Pancreas (tissue), 10 donors: ENCODE measurements around the gene PLD1. TPM values are rescaled to one million over a fixed set of nuclear protein-coding genes. Genes with fewer than 3 reads are reported as not detected.

Experiments
- ATAC-seq, 4 donors: fragments of 200-7000 bp; cut with Tn5 transposase; one replicate each; pipeline versions ENCODE4 v1.8.0 to v1.9.1; 2020; ENCODE audit warnings: mild to moderate bottlenecking in 4 of 4, moderate library complexity in 4 of 4
- DNase-seq, 6 donors: peaks; one replicate each; pipeline ENCODE4 v3.0.0-alpha.2; 2020
- FAIRE-seq: peaks from 2 replicates; lab custom pipeline; 2012; peaks lifted over from hg19 to GRCh38; lab: Jason Lieb, UNC
- H3K27ac ChIP-seq, 4 donors: fragments of 200-600 bp; sonication (generic); 1 replicate in 3 of 4; 2 replicates in 1 of 4; pipeline versions ENCODE4 v1.5.0 to v1.8.0; 2020
- H3K27me3 ChIP-seq, 4 donors: fragments of 200-600 bp; one replicate each; pipeline ENCODE4 v1.8.0; 2021
- H3K36me3 ChIP-seq, 3 donors: fragments of 200-600 bp; sonication (generic) in 1 of 3; one replicate each; pipeline versions ENCODE4 v1.5.0 to v1.8.0; 2020 to 2021
- H3K4me1 ChIP-seq, 3 donors: fragments of 200-600 bp; one replicate each; pipeline ENCODE4 v1.8.0; 2021
- H3K4me3 ChIP-seq, 4 donors: fragments of 200-600 bp; sonication (generic) in 2 of 4; one replicate each; pipeline versions ENCODE4 v1.5.0 to v1.8.0; 2020 to 2021
- H3K9me3 ChIP-seq, 4 donors: fragments of 200-600 bp; one replicate each; pipeline ENCODE4 v1.8.0; 2021
- WGBS, 2 donors: extraction: QIAGEN DNeasy Blood & Tissue Kit; methylation state at CpG; one replicate each; pipeline ENCODE4 v1.1.7; 2013; 5-methylcytosine and 5-hydroxymethylcytosine counted together
- intact Hi-C, 3 donors: fragments of 100-400 bp; cut with DNase I; formaldehyde crosslinking; loops; one replicate each; pipeline versions ENCODE4 v1.11.1 to v1.14.2; 2022
- polyA plus RNA-seq, 2 donors: library from polyadenylated mRNA; stranded (reverse); fragments of 200-250 nt; gene quantifications; one replicate each; pipeline ENCODE4 v1.2.3, GENCODE V29; 2013
- total RNA-seq, 6 donors: library from RNA; stranded (reverse); fragmentation: NEBNext Ultra II Directional in 4 of 6; extraction: Animal tissue kit (Norgen Biotek cat#: 25700) in 4 of 6; gene quantifications; one replicate each; pipeline versions ENCODE4 v1.2.1 to v1.2.4, GENCODE V29; 2021 to 2023
- TF ChIP-seq, protein P1 (sequence below), 4 donors: fragments of 200-600 bp; sonication (generic) in 3 of 4; IDR thresholded peaks; one replicate each; pipeline versions ENCODE4 v1.5.0 to v1.8.0; 2021; ENCODE audit warnings: antibody characterized with exemption in 4 of 4
- donor health status: healthy with polysubstance abuse.
- donor health status: DM: no; HTN: no; CAD: no; lungs with moderate emphysema.
- donor health status: DM: no; HTN: no; CAD: no.
- donor health status: control.
- donor health status: control.
- donor health status: Bipolar disorder and iron deficiency.
- donor health status: DM: yes; HTN: yes; CAD: no.
- donor health status: DM: no; HTN: no; CAD: no.
- donor health status: DM: no; HTN: no; CAD: no.
- donor health status: DM: yes; HTN: yes; CAD: no.

Gene PLD1
- total and polyA plus RNA-seq, 8 donors = 14.7 to 62.1 (median 33.7) TPM

- H3K36me3 ChIP-seq = peaks cover 0 to 22% (median 0%) of the 10 kb centered on the region in 3 donors
- TF ChIP-seq, protein P1, sequence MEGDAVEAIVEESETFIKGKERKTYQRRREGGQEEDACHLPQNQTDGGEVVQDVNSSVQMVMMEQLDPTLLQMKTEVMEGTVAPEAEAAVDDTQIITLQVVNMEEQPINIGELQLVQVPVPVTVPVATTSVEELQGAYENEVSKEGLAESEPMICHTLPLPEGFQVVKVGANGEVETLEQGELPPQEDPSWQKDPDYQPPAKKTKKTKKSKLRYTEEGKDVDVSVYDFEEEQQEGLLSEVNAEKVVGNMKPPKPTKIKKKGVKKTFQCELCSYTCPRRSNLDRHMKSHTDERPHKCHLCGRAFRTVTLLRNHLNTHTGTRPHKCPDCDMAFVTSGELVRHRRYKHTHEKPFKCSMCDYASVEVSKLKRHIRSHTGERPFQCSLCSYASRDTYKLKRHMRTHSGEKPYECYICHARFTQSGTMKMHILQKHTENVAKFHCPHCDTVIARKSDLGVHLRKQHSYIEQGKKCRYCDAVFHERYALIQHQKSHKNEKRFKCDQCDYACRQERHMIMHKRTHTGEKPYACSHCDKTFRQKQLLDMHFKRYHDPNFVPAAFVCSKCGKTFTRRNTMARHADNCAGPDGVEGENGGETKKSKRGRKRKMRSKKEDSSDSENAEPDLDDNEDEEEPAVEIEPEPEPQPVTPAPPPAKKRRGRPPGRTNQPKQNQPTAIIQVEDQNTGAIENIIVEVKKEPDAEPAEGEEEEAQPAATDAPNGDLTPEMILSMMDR (IDR thresholded peaks at IDR 0.05) = no peak
- FAIRE-seq = no peak
- no peaks in the 10 kb centered on the region for H3K4me1 ChIP-seq
- H3K9me3 ChIP-seq = no peaks in the 10 kb centered on the region
- intact Hi-C loops = loop anchor here in 1 of 3 donors (10.0 kb wide), 1 partner anchor 54 kb away; no protein-coding TSS in a partner anchor
- 94 to 97% methylated on average over 17 of the region's 17 CpGs for WGBS, 2 donors
- no peak for DNase-seq
- no peak overlapping the region for H3K27ac ChIP-seq
- no peaks in the 10 kb centered on the region for H3K27me3 ChIP-seq
- H3K4me3 ChIP-seq = no peak overlapping the region
- no peak for ATAC-seq
Observed at GRCh38 chr3:171710359-171710758, 99.9 kb downstream of the PLD1 start.

DNA sequence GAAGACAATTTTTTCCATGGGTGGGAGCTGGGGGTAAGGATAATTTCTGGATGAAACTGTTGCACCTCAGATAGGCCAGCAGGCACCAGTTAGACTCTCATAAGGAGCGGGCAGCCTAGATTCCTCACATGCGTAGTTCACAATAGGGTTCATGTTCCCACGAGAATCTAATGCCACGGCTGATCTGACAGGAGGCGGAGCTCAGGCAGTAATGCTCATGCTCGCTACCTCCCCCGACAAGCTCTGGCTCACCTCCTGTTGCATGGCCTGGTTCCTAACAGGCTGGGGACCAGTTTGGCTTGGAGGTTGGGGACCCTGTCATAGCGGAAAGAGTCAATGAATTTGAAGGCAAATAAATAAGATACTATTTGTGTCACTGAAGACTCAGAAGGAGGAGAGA lies 105.5 kb downstream of the PLD1 start:
- ATAC-seq (no peak), DNase-seq (no peak), FAIRE-seq (no peak)
- 82 to 85% methylated on average over 8 of the region's 8 CpGs for WGBS, 2 donors
- peaks cover 0 to 8% (median 4%) of the 10 kb centered on the region in 3 donors for H3K36me3 ChIP-seq
- H3K4me1 ChIP-seq = no peaks in the 10 kb centered on the region
- H3K9me3 ChIP-seq = no peaks in the 10 kb centered on the region
- intact Hi-C loops = no loop called here
- H3K27me3 ChIP-seq = no peaks in the 10 kb centered on the region
- H3K4me3 ChIP-seq = no peak overlapping the region
- no peak overlapping the region for H3K27ac ChIP-seq
- TF ChIP-seq, protein P1 (IDR thresholded peaks at IDR 0.05) = no peak

- Histone ChIP-seq H3K9me3 (no peaks in the 10 kb centered on the region), H3K36me3 (peaks cover 0 to 8% (median 4%) of the 10 kb centered on the region in 3 donors), H3K27me3 (no peaks in the 10 kb centered on the region), H3K4me1 (no peaks in the 10 kb centered on the region), H3K4me3 (no peak overlapping the region), H3K27ac (no peak overlapping the region)
- WGBS, 2 donors = 24 to 27% methylated on average over 2 of the region's 2 CpGs
- intact Hi-C loops = no loop called here
- TF ChIP-seq, protein P1 (IDR thresholded peaks at IDR 0.05) = peak in 3 of 4 donors; percentile 19 to 26 (median 23)
- DNase-seq (peak in 1 of 6 donors; percentile 29), ATAC-seq (peak in 3 of 4 donors; percentile 77 to 85 (median 78)), FAIRE-seq (no peak)
Observed at GRCh38 chr3:171704002-171704401, 106.3 kb downstream of the PLD1 start.

DNA sequence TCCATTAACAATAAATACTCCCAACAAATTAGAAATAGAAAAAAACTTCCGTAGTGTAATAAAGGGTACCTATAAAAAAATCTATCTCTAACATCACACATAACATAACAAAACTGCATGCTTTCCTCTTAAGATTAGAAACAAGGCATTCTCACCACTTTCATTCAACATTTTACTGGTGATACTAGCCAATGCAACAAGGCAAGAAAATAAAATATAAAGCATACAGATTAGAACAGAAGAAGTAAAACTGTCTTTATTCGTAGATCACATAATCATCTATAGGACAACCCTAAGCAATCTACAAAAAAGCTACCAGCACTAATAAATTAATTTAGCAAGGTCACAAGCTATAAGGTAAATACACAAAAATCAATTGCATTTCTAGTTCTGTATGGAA lies 107.1 kb downstream of the PLD1 start:
- TF ChIP-seq, protein P1 (IDR thresholded peaks at IDR 0.05) = no peak
- 91 to 94% methylated on average over 2 of the region's 2 CpGs for whole genome bisulfite sequencing, 2 donors
- no peaks in the 10 kb centered on the region for H3K4me1 ChIP-seq
- intact Hi-C loops = no loop called here
- peaks cover 0 to 7% (median 4%) of the 10 kb centered on the region in 3 donors for H3K36me3 ChIP-seq
- no peak for ATAC-seq
- no peaks in the 10 kb centered on the region for H3K9me3 ChIP-seq
- H3K4me3 ChIP-seq = no peak overlapping the region
- FAIRE-seq = peak; percentile 81
- no peaks in the 10 kb centered on the region for H3K27me3 ChIP-seq
- DNase-seq = no peak
- H3K27ac ChIP-seq = no peak overlapping the region

- DNase-seq (no peak), ATAC-seq (no peak), FAIRE-seq (no peak)
- 67 to 84% methylated on average over 1 of the region's 1 CpG for WGBS, 2 donors
- Histone ChIP-seq H3K27me3 (no peaks in the 10 kb centered on the region), H3K36me3 (peaks cover 0 to 4% (median 3%) of the 10 kb centered on the region in 3 donors), H3K4me1 (no peaks in the 10 kb centered on the region), H3K4me3 (no peak overlapping the region), H3K9me3 (no peaks in the 10 kb centered on the region), H3K27ac (no peak overlapping the region)
- TF ChIP-seq, protein P1 (IDR thresholded peaks at IDR 0.05) = no peak
- intact Hi-C loops = no loop called here
Observed at GRCh38 chr3:171700653-171701052, 109.6 kb downstream of the PLD1 start.
